ENCODE results near the gene CMKLR1. TPM values are rescaled to one million over a fixed set of nuclear protein-coding genes. Genes with fewer than 3 reads are reported as not detected.

CMKLR1 gene
- total RNA-seq, 1 donor from 2014 or later = not detected

DNA sequence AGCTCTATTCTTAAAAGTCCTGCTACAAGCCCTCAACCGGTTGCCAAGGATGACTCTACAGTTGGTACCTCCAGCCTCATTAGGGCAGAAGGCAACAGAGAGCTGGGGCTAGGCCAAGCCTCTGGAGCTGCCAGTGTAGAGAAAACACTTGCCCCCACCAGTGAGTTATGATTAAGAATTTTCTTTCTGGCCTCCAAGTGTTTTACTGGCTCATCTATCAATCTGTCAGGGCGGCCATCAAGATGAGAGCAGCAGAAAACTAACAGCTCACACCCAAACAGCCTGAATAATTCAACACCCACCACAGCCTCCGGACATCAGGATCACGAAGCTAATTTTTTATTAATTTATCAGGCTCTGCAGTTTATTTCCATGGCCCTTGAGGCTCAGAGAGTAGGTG lies 40.7 kb upstream of the CMKLR1 start:
- Histone ChIP-seq H3K79me2 (ENCODE audit: low read depth) (no peaks in the 10 kb centered on the region), H3K4me1 (no peaks in the 10 kb centered on the region), H4K20me1 (ENCODE audit: low read depth) (no peaks in the 10 kb centered on the region), H3K9me3 (ENCODE audit: low read depth) (no peaks in the 10 kb centered on the region), H2AFZ (replicated peaks) (no peak overlapping the region), H3K27ac (no peak overlapping the region), H3K27me3 (no peaks in the 10 kb centered on the region), H3K4me2 (no peak overlapping the region), H3K9ac (no peak overlapping the region), H3K36me3 (no peaks in the 10 kb centered on the region), H3F3A (ENCODE audit: low read depth) (peaks cover 5% of the 10 kb centered on the region), H3K4me3 (no peak overlapping the region)
- Mint-ChIP-seq H3K4me1 (no peaks in the 10 kb centered on the region), H3K27me3 (ENCODE audit: insufficient read depth, low read depth) (peaks cover 12% of the 10 kb centered on the region), H3K36me3 (no peaks in the 10 kb centered on the region), H3K9me3 (peaks cover 10% of the 10 kb centered on the region), H3K27ac (no peak overlapping the region), H3K4me3 (no peak overlapping the region)
- no peak for DNase-seq (ENCODE audit: low spot score)
- TF ChIP-seq EZH2 (IDR thresholded peaks at IDR 0.05) (no peak), EZH2phosphoT487 (IDR thresholded peaks at IDR 0.05) (no peak)
- TF ChIP-seq, protein P1, sequence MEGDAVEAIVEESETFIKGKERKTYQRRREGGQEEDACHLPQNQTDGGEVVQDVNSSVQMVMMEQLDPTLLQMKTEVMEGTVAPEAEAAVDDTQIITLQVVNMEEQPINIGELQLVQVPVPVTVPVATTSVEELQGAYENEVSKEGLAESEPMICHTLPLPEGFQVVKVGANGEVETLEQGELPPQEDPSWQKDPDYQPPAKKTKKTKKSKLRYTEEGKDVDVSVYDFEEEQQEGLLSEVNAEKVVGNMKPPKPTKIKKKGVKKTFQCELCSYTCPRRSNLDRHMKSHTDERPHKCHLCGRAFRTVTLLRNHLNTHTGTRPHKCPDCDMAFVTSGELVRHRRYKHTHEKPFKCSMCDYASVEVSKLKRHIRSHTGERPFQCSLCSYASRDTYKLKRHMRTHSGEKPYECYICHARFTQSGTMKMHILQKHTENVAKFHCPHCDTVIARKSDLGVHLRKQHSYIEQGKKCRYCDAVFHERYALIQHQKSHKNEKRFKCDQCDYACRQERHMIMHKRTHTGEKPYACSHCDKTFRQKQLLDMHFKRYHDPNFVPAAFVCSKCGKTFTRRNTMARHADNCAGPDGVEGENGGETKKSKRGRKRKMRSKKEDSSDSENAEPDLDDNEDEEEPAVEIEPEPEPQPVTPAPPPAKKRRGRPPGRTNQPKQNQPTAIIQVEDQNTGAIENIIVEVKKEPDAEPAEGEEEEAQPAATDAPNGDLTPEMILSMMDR (IDR thresholded peaks at IDR 0.05) = no peak

- no peak overlapping the region for H3K4me3 Mint-ChIP-seq
- H3K9me3 Mint-ChIP-seq = peaks cover 10% of the 10 kb centered on the region
- H3K4me1 Mint-ChIP-seq = no peaks in the 10 kb centered on the region
These were observed 39.8 kb upstream of the CMKLR1 start for GRCh38 chr12:108378926-108379325.

DNA sequence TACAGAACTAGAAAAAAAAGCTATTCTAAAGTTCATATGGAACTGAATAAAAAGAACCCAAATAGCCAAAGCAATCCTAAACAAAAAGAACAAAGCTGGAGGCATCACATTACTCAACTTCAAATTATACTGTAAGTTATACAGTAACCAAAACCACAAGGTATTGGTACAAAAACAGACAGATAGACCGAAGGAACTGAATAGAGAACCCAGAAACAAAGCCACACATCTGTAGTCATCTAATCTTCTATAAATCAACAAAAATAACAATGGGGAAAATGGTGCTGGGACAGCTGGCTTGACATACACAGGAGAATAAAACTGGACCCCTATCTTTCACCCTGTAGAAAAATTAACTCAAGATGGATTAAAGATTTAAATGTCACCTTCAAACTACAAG lies 38.1 kb upstream of the CMKLR1 start:
- no peak overlapping the region for H3K9ac ChIP-seq
- H3K27ac Mint-ChIP-seq = no peak overlapping the region
- no peaks in the 10 kb centered on the region for H3K79me2 ChIP-seq (ENCODE audit: low read depth)
- no peak for DNase-seq (ENCODE audit: low spot score)
- no peak overlapping the region for H2AFZ ChIP-seq (replicated peaks)
- H3K36me3 ChIP-seq = no peaks in the 10 kb centered on the region
- TF ChIP-seq, protein P1 (IDR thresholded peaks at IDR 0.05) = no peak
- TF ChIP-seq EZH2phosphoT487 (IDR thresholded peaks at IDR 0.05) (no peak), EZH2 (IDR thresholded peaks at IDR 0.05) (no peak)
- no peaks in the 10 kb centered on the region for H3K4me1 Mint-ChIP-seq
- H3K4me2 ChIP-seq = no peak overlapping the region
- no peaks in the 10 kb centered on the region for H3K4me1 ChIP-seq
- no peaks in the 10 kb centered on the region for H4K20me1 ChIP-seq (ENCODE audit: low read depth)
- H3K9me3 ChIP-seq (ENCODE audit: low read depth) = no peaks in the 10 kb centered on the region
- H3K36me3 Mint-ChIP-seq = no peaks in the 10 kb centered on the region
- peaks cover 17% of the 10 kb centered on the region for H3K9me3 Mint-ChIP-seq
- H3K4me3 Mint-ChIP-seq = no peak overlapping the region
- H3K27me3 Mint-ChIP-seq (ENCODE audit: insufficient read depth, low read depth) = peaks cover 7% of the 10 kb centered on the region
- H3F3A ChIP-seq (ENCODE audit: low read depth) = peaks cover under 1% of the 10 kb centered on the region
- H3K4me3 ChIP-seq = no peak overlapping the region
- H3K27ac ChIP-seq = no peak overlapping the region
- no peaks in the 10 kb centered on the region for H3K27me3 ChIP-seq

More at GRCh38 chr12:108378926-108379325, 39.8 kb upstream of the CMKLR1 start:
- Histone ChIP-seq H3K9me3 (ENCODE audit: low read depth) (no peaks in the 10 kb centered on the region), H3K27ac (no peak overlapping the region), H3K4me3 (no peak overlapping the region), H3K79me2 (ENCODE audit: low read depth) (no peaks in the 10 kb centered on the region), H2AFZ (replicated peaks) (no peak overlapping the region), H3K36me3 (no peaks in the 10 kb centered on the region), H3K27me3 (no peaks in the 10 kb centered on the region), H3K4me2 (no peak overlapping the region), H3K4me1 (no peaks in the 10 kb centered on the region), H3F3A (ENCODE audit: low read depth) (peaks cover 5% of the 10 kb centered on the region), H3K9ac (no peak overlapping the region), H4K20me1 (ENCODE audit: low read depth) (no peaks in the 10 kb centered on the region)
- TF ChIP-seq, protein P1 (IDR thresholded peaks at IDR 0.05) = no peak
- TF ChIP-seq EZH2 (IDR thresholded peaks at IDR 0.05) = no peak
- no peak for TF ChIP-seq EZH2phosphoT487 (IDR thresholded peaks at IDR 0.05)
- Mint-ChIP-seq H3K36me3 (no peaks in the 10 kb centered on the region), H3K27me3 (ENCODE audit: insufficient read depth, low read depth) (peaks cover 12% of the 10 kb centered on the region), H3K27ac (no peak overlapping the region)
- DNase-seq (ENCODE audit: low spot score) = no peak

All from neural progenitor cell (in vitro differentiated cells).